BJ (cell line): ENCODE measurements around the gene COL5A1. TPM values are rescaled to one million over a fixed set of nuclear protein-coding genes. Genes with fewer than 3 reads are reported as not detected.

Experiments
- CTCF ChIA-PET: fragments of 350-600 bp; formaldehyde crosslinking; extraction: SDS; loops from one replicate; lab custom pipeline; 2021; ENCODE audit warnings: antibody characterized with exemption, inconsistent platforms; lab: Yijun Ruan, JAX
- POLR2A ChIA-PET: fragments of 300-600 bp; sonication (Branson Sonifier 250); formaldehyde crosslinking; extraction: SDS; loops from one replicate; lab custom pipeline; 2021; ENCODE audit warnings: antibody characterized with exemption; lab: Charles Lee
- DNase-seq: peaks from one replicate; pipeline ENCODE4 v3.0.0-alpha.2; 2011; ENCODE audit warnings: low read depth
- H3K27me3 ChIP-seq: 2 replicates; pipeline ENCODE4 v1.6.0; 2011; ENCODE audit warnings: low read length; ENCODE audit not compliant: control insufficient read depth, insufficient read depth
- H3K36me3 ChIP-seq: 2 replicates; pipeline ENCODE4 v1.5.1; 2011; ENCODE audit warnings: low read length; ENCODE audit not compliant: control insufficient read depth, insufficient read depth
- H3K4me3 ChIP-seq: 2 replicates; pipeline ENCODE4 v1.5.1; 2011; ENCODE audit warnings: low read depth, mild to moderate bottlenecking, control low read depth, low read length
- polyA plus RNA-seq: library from polyadenylated mRNA; depleted of rRNA; stranded (reverse); fragments of >200 nt; gene quantifications from 2 replicates; pipeline ENCODE4 v1.2.3, GENCODE V29; 2011
- TF ChIP-seq, protein P1 (sequence below): IDR thresholded peaks from 2 replicates; pipeline ENCODE4 v1.5.1; 2011; ENCODE audit warnings: low read depth, mild to moderate bottlenecking, control low read depth, inconsistent platforms, low read length, moderate library complexity; ENCODE audit not compliant: insufficient read depth

The COL5A1 gene
- polyA plus RNA-seq, 1 experiment, result 251 TPM

DNA sequence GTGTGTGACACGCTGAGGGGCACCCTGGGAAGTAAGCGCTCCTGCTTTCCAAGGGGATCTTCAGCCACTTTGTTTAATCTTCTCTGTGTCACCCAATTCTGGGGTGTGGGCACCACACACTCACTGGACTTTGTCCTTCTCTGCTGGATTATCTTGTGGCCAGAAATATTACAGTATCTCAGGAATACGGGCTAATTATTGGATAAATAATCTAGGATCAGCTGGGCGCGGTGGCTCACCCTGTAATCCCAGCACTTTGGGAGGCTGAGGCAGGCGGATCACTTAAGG, 50.9 kb downstream of the COL5A1 start:
- CTCF ChIA-PET, result interaction anchor here (2.0 to 3.7 kb wide), 2 partner anchors 47 to 243 kb away, joined by 5 to 20 read pairs; no protein-coding TSS in a partner anchor
- no peak for DNase-seq

DNA sequence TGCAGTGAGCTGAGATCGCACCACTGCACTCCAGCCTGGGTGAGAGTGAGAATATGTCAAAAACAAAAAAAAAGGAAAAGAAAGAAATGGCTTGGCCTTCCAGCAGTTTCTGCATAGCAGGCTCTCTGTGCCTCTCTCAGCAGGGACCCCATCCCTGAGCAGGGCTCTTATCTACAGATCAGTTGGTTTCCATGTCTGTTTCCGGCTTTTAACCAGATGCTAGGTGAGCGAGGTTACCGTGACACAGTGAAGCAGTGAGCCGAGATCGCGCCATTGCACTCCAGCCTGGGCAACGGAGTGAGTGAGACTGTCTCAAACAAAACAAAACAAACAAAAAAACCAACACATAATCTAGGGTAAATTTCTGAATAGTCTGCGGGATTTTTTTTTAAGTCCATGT, 51.4 kb downstream of the COL5A1 start:
- peaks cover 58% of the 10 kb centered on the region for H3K36me3 ChIP-seq

More for the DNA sequence above, 50.9 kb downstream of the COL5A1 start:
- POLR2A ChIA-PET, result interaction anchor here (0.5 kb wide), 1 partner anchor 644 kb away, joined by 5 read pairs; no protein-coding TSS in a partner anchor
- Histone ChIP-seq H3K27me3 (no peaks in the 10 kb centered on the region), H3K4me3 (no peak overlapping the region), H3K36me3 (peaks cover 60% of the 10 kb centered on the region)
- TF ChIP-seq, protein P1, sequence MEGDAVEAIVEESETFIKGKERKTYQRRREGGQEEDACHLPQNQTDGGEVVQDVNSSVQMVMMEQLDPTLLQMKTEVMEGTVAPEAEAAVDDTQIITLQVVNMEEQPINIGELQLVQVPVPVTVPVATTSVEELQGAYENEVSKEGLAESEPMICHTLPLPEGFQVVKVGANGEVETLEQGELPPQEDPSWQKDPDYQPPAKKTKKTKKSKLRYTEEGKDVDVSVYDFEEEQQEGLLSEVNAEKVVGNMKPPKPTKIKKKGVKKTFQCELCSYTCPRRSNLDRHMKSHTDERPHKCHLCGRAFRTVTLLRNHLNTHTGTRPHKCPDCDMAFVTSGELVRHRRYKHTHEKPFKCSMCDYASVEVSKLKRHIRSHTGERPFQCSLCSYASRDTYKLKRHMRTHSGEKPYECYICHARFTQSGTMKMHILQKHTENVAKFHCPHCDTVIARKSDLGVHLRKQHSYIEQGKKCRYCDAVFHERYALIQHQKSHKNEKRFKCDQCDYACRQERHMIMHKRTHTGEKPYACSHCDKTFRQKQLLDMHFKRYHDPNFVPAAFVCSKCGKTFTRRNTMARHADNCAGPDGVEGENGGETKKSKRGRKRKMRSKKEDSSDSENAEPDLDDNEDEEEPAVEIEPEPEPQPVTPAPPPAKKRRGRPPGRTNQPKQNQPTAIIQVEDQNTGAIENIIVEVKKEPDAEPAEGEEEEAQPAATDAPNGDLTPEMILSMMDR, result no peak

DNA sequence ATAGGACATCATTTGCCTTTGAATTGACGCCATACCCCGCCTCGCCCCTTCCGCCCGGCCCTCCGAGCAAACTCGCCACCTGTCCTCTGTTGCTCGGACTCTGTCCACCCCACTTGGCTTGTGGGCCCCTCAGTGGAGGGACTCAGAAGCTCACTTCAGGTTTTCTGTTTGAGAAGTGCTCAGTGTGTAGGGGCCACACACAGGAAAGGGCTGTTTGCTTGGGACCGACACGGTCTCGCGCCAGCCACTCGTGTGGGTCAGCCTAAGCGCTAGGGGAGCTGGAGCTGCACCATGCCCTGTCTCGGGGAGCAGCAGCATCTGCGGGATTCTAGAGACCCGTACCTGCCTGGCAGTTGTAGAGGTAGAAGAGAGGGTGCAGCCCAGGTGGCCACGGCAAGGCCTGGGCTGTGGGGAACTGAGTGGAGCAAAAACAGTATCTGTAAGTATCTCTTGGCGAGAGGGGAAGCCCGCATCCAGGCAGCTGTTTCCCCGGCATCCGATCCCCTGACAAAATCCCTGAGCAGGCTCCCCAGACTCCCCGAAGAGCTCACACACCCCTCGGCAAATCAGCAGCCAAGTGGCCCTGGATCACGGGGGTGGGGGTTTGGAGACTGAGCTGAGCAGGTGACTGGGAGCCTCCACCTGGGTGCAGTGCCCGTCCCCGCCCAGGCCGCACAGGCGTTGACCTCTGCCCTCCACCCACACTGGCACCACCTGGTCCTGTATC, 52.2 kb downstream of the COL5A1 start:
- ChIA-PET POLR2A (no interaction called here), CTCF (interaction anchor here (0.7 kb wide), 2 partner anchors 23 to 54 kb away, joined by 3 read pairs; no protein-coding TSS in a partner anchor)
- no peak for DNase-seq
- H3K4me3 ChIP-seq, result no peak overlapping the region
- peaks cover 61% of the 10 kb centered on the region for H3K36me3 ChIP-seq
- TF ChIP-seq, protein P1, result no peak
- H3K27me3 ChIP-seq, result no peaks in the 10 kb centered on the region

More for the DNA sequence above, 51.4 kb downstream of the COL5A1 start:
- ChIA-PET POLR2A (interaction anchor here (0.5 kb wide), 1 partner anchor 644 kb away, joined by 5 read pairs; no protein-coding TSS in a partner anchor), CTCF (interaction anchor here (0.7 kb wide), 1 partner anchor 22 kb away, joined by 3 read pairs; no protein-coding TSS in a partner anchor)
- no peaks in the 10 kb centered on the region for H3K27me3 ChIP-seq
- TF ChIP-seq, protein P1, result no peak
- no peak for DNase-seq
- no peak overlapping the region for H3K4me3 ChIP-seq

DNA sequence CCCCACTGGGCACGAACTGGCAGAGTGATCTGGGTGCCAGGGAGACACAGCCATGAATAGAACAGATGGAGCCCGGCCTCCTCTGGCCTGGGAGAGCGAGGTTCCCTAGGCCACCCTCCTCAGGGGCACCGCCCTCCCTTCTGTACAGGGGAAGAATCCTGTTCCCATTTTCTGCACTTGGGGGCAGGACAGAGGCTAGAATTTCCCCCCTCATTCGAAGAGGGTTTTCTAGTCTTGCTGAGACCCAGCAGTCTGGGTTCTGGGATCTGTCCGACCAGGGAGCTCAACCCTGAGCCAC, 52.7 kb downstream of the COL5A1 start:
- Histone ChIP-seq H3K4me3 (no peak overlapping the region), H3K36me3 (peaks cover 58% of the 10 kb centered on the region), H3K27me3 (no peaks in the 10 kb centered on the region)
- ChIA-PET POLR2A (no interaction called here), CTCF (no interaction called here)
- TF ChIP-seq, protein P1, result no peak
- no peak for DNase-seq

DNA sequence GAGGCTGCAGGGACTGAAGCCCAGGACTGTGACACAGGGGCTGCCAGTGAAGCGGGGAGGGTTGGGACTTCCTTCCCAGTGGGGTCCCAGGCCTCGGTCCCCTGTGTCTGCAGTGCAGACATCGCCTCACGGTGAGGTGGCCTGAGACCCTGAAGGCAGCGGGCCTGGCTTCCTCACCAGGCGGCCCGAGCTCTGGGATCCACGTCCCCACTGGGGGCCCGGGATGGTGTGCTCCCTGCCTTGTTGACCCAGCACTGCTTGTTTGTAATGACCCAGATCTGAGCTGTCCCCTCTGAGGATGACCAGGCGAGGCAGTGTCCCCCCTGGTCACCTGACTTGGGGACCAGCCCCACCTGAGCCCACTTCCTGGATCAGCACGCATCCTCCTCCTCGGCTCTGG, 53.1 kb downstream of the COL5A1 start:
- no peak for DNase-seq
- Histone ChIP-seq H3K36me3 (peaks cover 60% of the 10 kb centered on the region), H3K4me3 (no peak overlapping the region), H3K27me3 (no peaks in the 10 kb centered on the region)
- TF ChIP-seq, protein P1, result no peak
- CTCF ChIA-PET, result no interaction called here
- POLR2A ChIA-PET, result no interaction called here
